ENCODE measurements around the gene RBBP5.

GRCh38 chr1:205141236-205142101 lies 19.7 kb upstream of the RBBP5 start:
- TF ChIP-seq GATA3 (IDR thresholded peaks at IDR 0.05; ENCODE audit: low read depth, low read length) (no peak), GATA2 (IDR thresholded peaks at IDR 0.05; ENCODE audit: low read depth, low read length) (no peak)

Data from SH-SY5Y (cell line).